Activated CD8-positive, alpha-beta memory T cell treated with anti-CD3 and anti-CD28 coated beads for 36 hours (primary cell): ENCODE data around the gene SLC6A8. TPM values are rescaled to one million over a fixed set of nuclear protein-coding genes. Genes with fewer than 3 reads are reported as not detected.
"Not testable (repeated sequence)": the region's sequence is repeated elsewhere in the genome, so short reads cannot be mapped to it uniquely, and the experiment has no call there.

Source experiments
- CTCF ChIA-PET: fragments of 350-600 bp; sonication (Branson Sonifier 250); formaldehyde crosslinking; loops from one replicate; lab custom pipeline; 2021; ENCODE audit warnings: antibody characterized with exemption; lab: Charles Lee
- POLR2A ChIA-PET: fragments of 350-600 bp; sonication (Branson Sonifier 250); formaldehyde crosslinking; loops from one replicate; lab custom pipeline; 2021; ENCODE audit warnings: antibody characterized with exemption; lab: Charles Lee
- total RNA-seq, 2 experiments: library from RNA; stranded (reverse); gene quantifications; one replicate each; pipeline ENCODE4 v1.2.3, GENCODE V29; 2021

SLC6A8 gene
- total RNA-seq, 2 experiments from 2014 or later: 0.63 to 0.80 TPM

- POLR2A ChIA-PET: interaction anchor here (0.6 kb wide), 1 partner anchor 642 kb away, joined by 3 read pairs; no protein-coding TSS in a partner anchor
- CTCF ChIA-PET: no interaction called here
Observed at GRCh38 chrX:153723351-153724251, 35.9 kb downstream of the SLC6A8 start.

GRCh38 chrX:153724252-153725038 is 36.7 kb downstream of the SLC6A8 start, which contains the start of the genes ABCD1 and BCAP31:
Gene ABCD1, plus strand, starts transcription at chrX:153724856. Its CDS starts 411 bp downstream, at chrX:153725267.
Gene BCAP31, minus strand, starts transcription at chrX:153724387. Its CDS starts 1,143 bp downstream, at chrX:153723244.
- CTCF ChIA-PET: no interaction called here
- POLR2A ChIA-PET: interaction anchor here (0.6 kb wide), 1 partner anchor 641 kb away, joined by 3 read pairs; no protein-coding TSS in a partner anchor

- ChIA-PET POLR2A (interaction anchor here (0.6 kb wide), 1 partner anchor 175 kb away, joined by 3 read pairs; no protein-coding TSS in a partner anchor), CTCF (no interaction called here)
Observed at GRCh38 chrX:153725039-153725831, 37.5 kb downstream of the SLC6A8 start.

GRCh38 chrX:153725832-153726285 is 38.1 kb downstream of the SLC6A8 start:
- CTCF ChIA-PET: no interaction called here
- POLR2A ChIA-PET: interaction anchor here (0.6 kb wide), 1 partner anchor 175 kb away, joined by 3 read pairs; no protein-coding TSS in a partner anchor

GRCh38 chrX:153726286-153727122 is 38.8 kb downstream of the SLC6A8 start:
- POLR2A ChIA-PET: no interaction called here

GRCh38 chrX:153727123-153727931 is 39.6 kb downstream of the SLC6A8 start:
- POLR2A ChIA-PET: no interaction called here
- CTCF ChIA-PET: no interaction called here

More at GRCh38 chrX:153726286-153727122, 38.8 kb downstream of the SLC6A8 start:
- CTCF ChIA-PET: no interaction called here

GRCh38 chrX:153728095-153728494 is 40.4 kb downstream of the SLC6A8 start:
- ChIA-PET POLR2A (no interaction called here), CTCF (no interaction called here)

GRCh38 chrX:153728951-153729631 is 41.4 kb downstream of the SLC6A8 start:
- POLR2A ChIA-PET: no interaction called here
- CTCF ChIA-PET: no interaction called here

GRCh38 chrX:153730115-153730514 is 42.4 kb downstream of the SLC6A8 start:
- POLR2A ChIA-PET, CTCF ChIA-PET: not testable (repeated sequence)

- POLR2A ChIA-PET: no interaction called here
- CTCF ChIA-PET: no interaction called here
Observed at GRCh38 chrX:153731117-153731844, 43.6 kb downstream of the SLC6A8 start.

GRCh38 chrX:153731845-153732215 is 44.1 kb downstream of the SLC6A8 start:
- ChIA-PET POLR2A (no interaction called here), CTCF (no interaction called here)

GRCh38 chrX:153732401-153732800 is 44.7 kb downstream of the SLC6A8 start:
- ChIA-PET POLR2A (no interaction called here), CTCF (no interaction called here)

GRCh38 chrX:153733651-153734240 is 46.0 kb downstream of the SLC6A8 start:
- ChIA-PET POLR2A (no interaction called here), CTCF (no interaction called here)

GRCh38 chrX:153734871-153735270 is 47.1 kb downstream of the SLC6A8 start:
- ChIA-PET CTCF (no interaction called here), POLR2A (no interaction called here)

GRCh38 chrX:153735274-153735673 is 47.5 kb downstream of the SLC6A8 start:
- ChIA-PET CTCF (no interaction called here), POLR2A (no interaction called here)
